Hypothalamus (tissue), 51 donors: ENCODE measurements around the gene C1QL4.
"Not testable (repeated sequence)": the region's sequence is repeated elsewhere in the genome, so short reads cannot be mapped to it uniquely, and the experiment has no call there.

Experiments
- DNase-seq, 51 donors: peaks; one replicate each; lab custom pipeline; 2025; lab: John Stamatoyannopoulos, UW

C1QL4 gene

DNA sequence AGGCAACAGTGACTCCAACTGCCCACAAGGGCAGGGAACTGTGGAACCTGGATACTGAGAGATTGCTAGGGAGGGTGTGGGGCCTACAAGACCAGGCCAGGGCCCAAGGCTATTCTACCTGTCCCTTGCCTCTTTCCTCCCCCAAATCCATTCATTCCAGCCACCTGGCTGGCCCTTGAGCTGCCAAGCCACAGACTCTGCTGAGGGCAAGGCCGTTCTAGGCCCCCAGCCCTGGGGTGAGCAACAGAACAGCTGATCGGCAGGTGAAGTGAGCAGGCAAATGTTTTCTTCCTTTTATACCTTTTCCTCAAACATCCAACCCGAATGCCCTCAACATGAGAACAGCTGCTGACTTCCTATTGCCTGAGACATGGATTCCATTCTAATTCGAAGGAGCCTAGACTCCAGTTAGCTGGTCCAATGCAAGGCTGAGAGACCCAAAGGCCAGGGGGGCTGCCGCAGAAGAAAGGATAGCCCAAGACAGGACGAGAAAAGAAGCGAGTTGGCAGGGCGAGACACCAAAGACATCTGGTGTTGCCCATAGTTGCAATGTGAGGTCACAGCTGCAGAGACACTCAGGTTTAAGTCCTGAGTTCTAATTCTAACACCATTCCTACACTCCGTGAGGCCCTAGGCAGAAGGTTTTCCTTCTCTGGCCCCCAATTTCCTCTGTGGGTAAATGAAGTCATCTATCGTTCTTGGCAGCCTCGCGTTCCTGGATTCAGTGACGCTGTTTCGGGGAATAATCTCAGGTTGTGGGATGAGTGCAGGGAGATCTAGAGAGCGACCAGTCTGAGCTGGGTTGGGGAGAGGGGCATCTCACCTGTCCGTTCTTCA, 1.7 kb downstream of the C1QL4 start:
- no peak for DNase-seq

- DNase-seq: no peak
These were observed 2.3 kb downstream of the C1QL4 start for GRCh38 chr12:49334681-49335080.

DNA sequence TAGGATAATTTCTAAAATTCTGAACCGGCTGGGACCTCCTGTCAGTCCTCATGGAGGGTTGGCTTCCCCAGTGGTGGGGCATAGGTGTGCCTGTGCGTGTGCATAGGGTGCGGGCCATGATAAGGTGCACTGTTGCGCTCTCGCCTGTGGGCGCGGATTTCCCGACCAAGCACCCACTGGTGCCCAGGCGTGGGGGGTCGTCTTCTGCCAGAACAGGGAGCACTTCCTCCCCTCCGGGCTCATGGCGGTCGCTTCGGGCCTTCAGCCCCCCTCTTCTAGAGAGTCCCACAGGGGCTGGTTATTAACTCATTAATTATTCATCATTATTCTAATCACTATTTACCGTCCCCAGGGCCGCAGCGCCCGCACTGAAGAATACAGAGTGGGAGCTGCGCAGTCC, 2.8 kb downstream of the C1QL4 start:
- DNase-seq: no peak

- DNase-seq: not testable (repeated sequence)
These were observed 3.2 kb downstream of the C1QL4 start for GRCh38 chr12:49333778-49334177.

DNA sequence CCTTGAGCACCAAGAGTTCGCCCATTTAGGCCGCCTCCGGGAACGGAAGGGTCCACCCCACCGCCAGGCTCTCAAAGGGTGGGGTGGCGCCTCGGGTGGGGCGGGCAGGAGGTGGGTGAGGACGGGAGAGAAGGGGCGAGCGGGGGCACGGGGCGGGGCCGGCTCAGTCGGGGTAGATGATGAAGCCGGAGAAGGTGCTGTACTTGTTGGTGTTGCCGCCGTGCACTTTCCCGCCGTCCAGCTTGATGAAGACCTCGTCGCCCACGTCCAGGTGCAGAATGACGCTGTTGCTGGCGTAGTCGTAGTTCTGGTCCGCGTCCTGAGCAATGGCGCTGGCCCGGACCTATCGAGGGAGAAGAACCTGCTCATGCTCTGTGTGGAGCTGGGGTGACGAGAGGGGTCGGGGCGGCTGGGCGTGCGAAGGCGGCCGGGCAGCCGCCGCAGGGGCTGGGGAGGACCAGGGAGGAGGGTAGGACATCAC, 4.1 kb downstream of the C1QL4 start:
- no peak for DNase-seq

DNA sequence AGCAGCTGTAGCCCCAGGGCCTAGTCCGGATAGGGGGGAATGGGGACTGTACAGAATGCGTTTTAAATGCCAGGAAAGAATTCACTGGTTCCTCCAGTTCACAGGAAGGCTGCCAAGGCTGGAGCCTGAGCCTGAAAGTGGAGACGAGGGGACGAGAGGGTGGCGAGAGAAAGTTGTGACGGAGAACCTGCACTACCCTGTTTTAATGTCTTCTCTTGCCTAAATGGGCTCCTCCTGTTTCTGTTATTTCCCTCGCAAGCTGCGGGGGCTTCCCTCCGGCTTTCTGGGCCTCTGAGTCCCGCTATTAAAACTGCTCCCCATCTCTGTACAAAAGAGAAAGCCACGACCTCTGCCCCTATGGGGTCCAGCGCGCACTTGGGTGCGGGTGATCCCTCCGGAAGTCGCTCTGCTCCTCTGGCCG, 4.5 kb downstream of the C1QL4 start:
- DNase-seq: no peak

- DNase-seq: peak in 41 of 51 donors; percentile 1 to 75 (median 37)
These were observed 5.4 kb downstream of the C1QL4 start for GRCh38 chr12:49331380-49332222.

GRCh38 chr12:49330631-49331379, 6.2 kb downstream of the C1QL4 start:
- no peak for DNase-seq

- no peak for DNase-seq
These were observed 6.9 kb downstream of the C1QL4 start for GRCh38 chr12:49330032-49330619.

DNA sequence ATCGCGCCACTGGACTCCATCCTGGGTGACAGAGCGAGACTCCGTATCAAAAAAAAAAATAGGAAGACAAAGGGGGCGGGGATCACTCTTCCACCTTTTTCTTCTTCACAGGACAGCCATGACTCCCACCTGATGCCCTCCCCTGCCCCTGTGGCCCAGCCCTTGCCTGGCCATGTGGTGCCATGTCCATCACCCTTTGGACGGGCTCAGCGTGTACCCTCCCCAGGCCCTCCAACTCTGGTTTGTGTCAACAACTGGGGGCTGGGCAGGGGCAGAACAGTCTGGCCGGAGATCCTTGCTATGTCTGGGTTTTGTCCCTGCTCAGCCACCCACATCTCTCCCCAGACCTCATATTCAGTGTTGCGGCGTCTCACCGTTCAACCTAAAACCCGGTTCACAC, 8.2 kb downstream of the C1QL4 start:
- no peak for DNase-seq

GRCh38 chr12:49327887-49328286, 9.1 kb downstream of the C1QL4 start:
- DNase-seq: no peak

DNA sequence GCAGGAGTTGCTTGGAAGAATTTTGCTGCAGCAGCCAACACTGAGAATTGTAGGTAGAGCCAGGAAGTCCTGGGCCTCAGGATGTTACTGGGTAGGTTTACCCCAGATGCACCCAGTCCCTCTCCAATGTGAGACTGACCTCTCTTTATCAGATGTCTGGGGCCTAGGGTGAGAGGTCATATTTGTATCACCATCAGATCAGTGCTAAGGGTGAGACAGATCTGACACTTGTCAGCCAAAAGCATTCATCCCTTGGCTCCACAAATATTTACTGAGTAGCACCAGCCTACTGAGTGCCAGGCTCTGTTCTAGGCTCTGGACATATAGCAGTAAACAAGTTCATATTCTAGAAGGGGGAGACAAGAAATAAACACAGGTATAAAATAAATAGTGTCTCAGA, 9.6 kb downstream of the C1QL4 start:
- no peak for DNase-seq

- no peak for DNase-seq
These were observed 11.4 kb downstream of the C1QL4 start for GRCh38 chr12:49325606-49326005.

DNA sequence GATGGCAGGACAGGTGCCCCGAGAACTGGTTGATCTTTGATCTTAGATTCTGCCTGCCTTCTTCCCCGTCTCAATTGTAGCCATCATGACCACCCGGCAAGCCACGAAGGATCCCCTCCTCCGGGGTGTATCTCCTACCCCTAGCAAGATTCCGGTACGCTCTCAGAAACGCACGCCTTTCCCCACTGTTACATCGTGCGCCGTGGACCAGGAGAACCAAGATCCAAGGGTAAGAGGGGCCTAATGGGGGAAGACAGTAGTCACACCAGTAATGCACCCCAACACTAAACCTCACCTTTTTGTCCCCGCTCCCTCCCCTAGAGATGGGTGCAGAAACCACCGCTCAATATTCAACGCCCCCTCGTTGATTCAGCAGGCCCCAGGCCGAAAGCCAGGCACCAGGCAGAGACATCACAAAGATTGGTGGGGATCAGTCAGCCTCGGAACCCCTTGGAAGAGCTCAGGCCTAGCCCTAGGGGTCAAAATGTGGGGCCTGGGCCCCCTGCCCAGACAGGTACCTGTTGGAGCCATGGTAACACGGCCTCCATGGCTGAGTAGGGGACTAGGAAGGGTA, 13.4 kb downstream of the C1QL4 start:
- DNase-seq: no peak

- DNase-seq: peak; percentile 59 to 99 (median 95)
These were observed 14.1 kb downstream of the C1QL4 start, which contains the start of gene TROAP for GRCh38 chr12:49322708-49323523. Gene TROAP (plus strand): TSS chr12:49323255. CDS start chr12:49323609, 354 bp downstream.

DNA sequence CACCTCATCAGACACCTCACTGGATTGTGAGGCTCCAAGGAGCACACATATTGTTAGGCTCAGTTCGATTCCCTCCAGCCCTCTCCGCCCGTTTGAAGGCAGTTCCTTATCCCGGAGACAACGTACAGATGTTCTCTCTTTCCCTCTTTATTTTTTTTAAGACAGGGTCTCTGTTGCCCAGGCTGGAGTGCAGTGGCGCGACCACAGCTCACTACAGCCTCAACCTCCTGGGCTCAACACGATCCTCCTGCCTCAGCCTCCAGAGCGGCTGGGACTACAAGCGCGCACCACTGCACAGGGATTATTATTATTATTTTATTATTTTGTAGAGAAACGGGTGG, 14.7 kb downstream of the C1QL4 start:
- no peak for DNase-seq

DNA sequence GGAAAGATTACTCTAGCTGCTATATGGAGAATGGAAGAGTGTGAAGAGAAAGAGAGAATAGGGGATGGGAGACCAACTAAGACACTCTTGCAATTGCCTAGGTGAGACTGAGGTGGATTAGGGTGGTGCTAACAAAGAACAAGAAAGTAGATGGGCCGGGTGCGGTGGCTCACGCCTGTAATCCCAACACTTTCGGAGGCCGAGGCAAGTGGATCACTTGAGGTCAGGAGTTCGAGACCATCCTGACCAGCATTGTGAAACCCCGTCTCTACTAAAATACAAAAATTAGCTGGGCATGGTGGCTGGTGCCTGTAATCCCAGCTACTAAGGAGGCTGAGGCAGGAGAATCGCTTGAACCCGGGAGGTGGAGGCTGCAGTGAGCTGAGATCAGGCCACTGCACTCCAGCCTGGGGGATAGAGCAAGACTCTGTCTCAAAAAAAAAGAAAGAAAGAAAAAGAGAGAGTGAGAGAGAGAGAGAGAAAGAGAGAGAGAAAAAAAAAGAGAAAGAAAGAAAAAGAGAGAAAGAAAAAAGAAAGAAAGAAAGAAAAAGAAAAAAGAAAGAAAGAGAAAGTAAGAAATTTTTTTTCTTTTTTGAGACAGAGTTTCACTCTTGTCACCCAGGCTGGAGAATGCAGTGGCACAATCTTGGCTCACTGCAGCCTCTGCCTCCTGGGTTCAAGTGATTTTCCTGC, 16.4 kb downstream of the C1QL4 start:
- DNase-seq: not testable (repeated sequence)

- not testable (repeated sequence) for DNase-seq
These were observed 19.9 kb downstream of the C1QL4 start for GRCh38 chr12:49317118-49317517.

GRCh38 chr12:49314811-49315210, 22.2 kb downstream of the C1QL4 start:
- DNase-seq: no peak
